Ectodermal cell (in vitro differentiated cells): Measurements from ENCODE around the gene PRPS1.

Experiments used
- H3K27ac ChIP-seq: 2 replicates; pipeline ENCODE4 v1.7.0; 2013; ENCODE audit warnings: mild to moderate bottlenecking, low read depth, low read length; ENCODE audit not compliant: insufficient read depth, poor library complexity, severe bottlenecking
- H3K27me3 ChIP-seq: 2 replicates; pipeline ENCODE4 v1.7.0; 2013; ENCODE audit warnings: mild to moderate bottlenecking, low read length; ENCODE audit not compliant: insufficient read depth, control insufficient read depth, poor library complexity, severe bottlenecking
- H3K36me3 ChIP-seq: one replicate; pipeline ENCODE4 v1.7.0; 2013; ENCODE audit warnings: low read length; ENCODE audit not compliant: control insufficient read depth, insufficient read depth
- H3K4me1 ChIP-seq: one replicate; pipeline ENCODE4 v1.7.0; 2013; ENCODE audit warnings: low read length; ENCODE audit not compliant: control insufficient read depth, insufficient read depth
- H3K4me3 ChIP-seq: 2 replicates; pipeline ENCODE4 v1.7.0; 2013; ENCODE audit warnings: low read depth, low read length, control low read depth; ENCODE audit not compliant: insufficient read depth
- H3K9me3 ChIP-seq: 2 replicates; pipeline ENCODE4 v1.7.0; 2013; ENCODE audit warnings: mild to moderate bottlenecking, low read length, moderate library complexity; ENCODE audit not compliant: control insufficient read depth
- WGBS, 2 experiments: methylation state at CpG; one replicate each; pipeline ENCODE4 v1.1.7; 2013; ENCODE audit warnings: missing lambda C conversion rate in 2 of 2; 5-methylcytosine and 5-hydroxymethylcytosine counted together

PRPS1 gene

GRCh38 chrX:107673431-107673830 is 45.1 kb downstream of the PRPS1 start:
- Histone ChIP-seq H3K4me3 (no peak overlapping the region), H3K36me3 (no peaks in the 10 kb centered on the region), H3K9me3 (no peaks in the 10 kb centered on the region), H3K27ac (no peak overlapping the region), H3K27me3 (peaks cover 5% of the 10 kb centered on the region), H3K4me1 (peaks cover 8% of the 10 kb centered on the region)
- 90 to 93% methylated on average over 6 of the region's 6 CpGs for WGBS, 2 experiments

GRCh38 chrX:107673933-107674479 is 45.7 kb downstream of the PRPS1 start:
- no peaks in the 10 kb centered on the region for H3K9me3 ChIP-seq
- H3K4me1 ChIP-seq, result peaks cover 8% of the 10 kb centered on the region
- 70 to 74% methylated on average over 6 to 7 of the region's 7 CpGs for WGBS, 2 experiments
- H3K27ac ChIP-seq, result no peak overlapping the region
- H3K4me3 ChIP-seq, result no peak overlapping the region
- H3K27me3 ChIP-seq, result peaks cover 5% of the 10 kb centered on the region
- H3K36me3 ChIP-seq, result no peaks in the 10 kb centered on the region

GRCh38 chrX:107674480-107675364 is 46.4 kb downstream of the PRPS1 start:
- no peak overlapping the region for H3K4me3 ChIP-seq
- H3K36me3 ChIP-seq, result no peaks in the 10 kb centered on the region
- H3K4me1 ChIP-seq, result peaks cover 8% of the 10 kb centered on the region
- no peak overlapping the region for H3K27ac ChIP-seq
- H3K9me3 ChIP-seq, result no peaks in the 10 kb centered on the region
- 79 to 81% methylated on average over 7 to 9 of the region's 9 CpGs for WGBS, 2 experiments
- peaks cover 5% of the 10 kb centered on the region for H3K27me3 ChIP-seq

GRCh38 chrX:107675365-107675654 is 47.0 kb downstream of the PRPS1 start:
- no peak overlapping the region for H3K27ac ChIP-seq
- 100% methylated on average over 1 of the region's 1 CpG; no CpG with 5 or more reads in 1 of the 2 experiments for WGBS, 2 experiments
- H3K4me3 ChIP-seq, result no peak overlapping the region
- H3K36me3 ChIP-seq, result no peaks in the 10 kb centered on the region
- H3K4me1 ChIP-seq, result peaks cover 8% of the 10 kb centered on the region
- no peaks in the 10 kb centered on the region for H3K9me3 ChIP-seq
- peaks cover 5% of the 10 kb centered on the region for H3K27me3 ChIP-seq

GRCh38 chrX:107675823-107676555 is 47.7 kb downstream of the PRPS1 start:
- H3K4me3 ChIP-seq, result no peak overlapping the region
- no peak overlapping the region for H3K27ac ChIP-seq
- 54 to 68% methylated on average over 9 of the region's 9 CpGs for WGBS, 2 experiments
- no peaks in the 10 kb centered on the region for H3K9me3 ChIP-seq
- peaks cover 5% of the 10 kb centered on the region for H3K27me3 ChIP-seq
- peaks cover 8% of the 10 kb centered on the region for H3K4me1 ChIP-seq
- H3K36me3 ChIP-seq, result no peaks in the 10 kb centered on the region

GRCh38 chrX:107676559-107677378 is 48.5 kb downstream of the PRPS1 start:
- no peaks in the 10 kb centered on the region for H3K9me3 ChIP-seq
- no peaks in the 10 kb centered on the region for H3K36me3 ChIP-seq
- 65 to 72% methylated on average over 27 to 30 of the region's 30 CpGs for WGBS, 2 experiments
- H3K4me3 ChIP-seq, result no peak overlapping the region
- no peak overlapping the region for H3K27ac ChIP-seq
- peaks cover 5% of the 10 kb centered on the region for H3K27me3 ChIP-seq
- H3K4me1 ChIP-seq, result peaks cover 8% of the 10 kb centered on the region

- peaks cover 5% of the 10 kb centered on the region for H3K27me3 ChIP-seq
- WGBS, 2 experiments, result 68 to 69% methylated on average over 10 of the region's 10 CpGs
- peaks cover 8% of the 10 kb centered on the region for H3K4me1 ChIP-seq
- no peak overlapping the region for H3K27ac ChIP-seq
- H3K36me3 ChIP-seq, result no peaks in the 10 kb centered on the region
- no peak overlapping the region for H3K4me3 ChIP-seq
- H3K9me3 ChIP-seq, result no peaks in the 10 kb centered on the region
These were observed 49.2 kb downstream of the PRPS1 start for GRCh38 chrX:107677501-107677901.

- H3K27me3 ChIP-seq, result peaks cover 5% of the 10 kb centered on the region
- no peak overlapping the region for H3K27ac ChIP-seq
- H3K36me3 ChIP-seq, result no peaks in the 10 kb centered on the region
- WGBS, 2 experiments, result 93 to 100% methylated on average over 1 to 3 of the region's 4 CpGs
- H3K9me3 ChIP-seq, result no peaks in the 10 kb centered on the region
- peaks cover 8% of the 10 kb centered on the region for H3K4me1 ChIP-seq
- no peak overlapping the region for H3K4me3 ChIP-seq
These were observed 49.6 kb downstream of the PRPS1 start for GRCh38 chrX:107677909-107678308.

- Histone ChIP-seq H3K27me3 (peaks cover 5% of the 10 kb centered on the region), H3K27ac (no peak overlapping the region), H3K36me3 (no peaks in the 10 kb centered on the region), H3K9me3 (no peaks in the 10 kb centered on the region), H3K4me1 (peaks cover 7% of the 10 kb centered on the region), H3K4me3 (no peak overlapping the region)
- 90 to 95% methylated on average over 8 of the region's 8 CpGs for WGBS, 2 experiments
These were observed 50.8 kb downstream of the PRPS1 start for GRCh38 chrX:107678957-107679740.
